NCI-H2227 treated with DMSO at 0.1 percent for 48 hours (cell line): ENCODE data around the gene CDHR1.

ENCODE experiments used
- DNase-seq: peaks from one replicate; lab custom pipeline; 2025; lab: John Stamatoyannopoulos, UW

The CDHR1 gene

DNA sequence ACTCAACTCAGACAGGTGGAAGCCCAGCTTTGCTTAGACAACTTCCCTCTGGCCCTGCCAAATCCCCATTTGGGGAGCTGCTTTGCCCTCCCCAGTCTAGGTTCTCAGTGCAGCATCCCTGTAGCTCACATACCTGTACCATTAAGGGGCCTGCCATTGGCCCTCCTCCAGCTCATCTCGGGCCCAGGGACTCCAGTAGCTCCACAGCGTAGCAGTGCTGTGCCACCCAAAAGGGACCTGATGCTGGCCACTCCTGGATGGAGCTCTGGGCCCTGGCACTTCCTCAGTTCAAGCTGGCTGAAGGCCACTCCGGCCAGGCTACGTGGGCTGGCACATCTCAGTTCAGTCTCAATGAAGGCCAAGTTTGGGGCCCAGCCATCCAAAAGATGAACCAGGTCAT, 39.6 kb downstream of the CDHR1 start:
- no peak for DNase-seq

DNA sequence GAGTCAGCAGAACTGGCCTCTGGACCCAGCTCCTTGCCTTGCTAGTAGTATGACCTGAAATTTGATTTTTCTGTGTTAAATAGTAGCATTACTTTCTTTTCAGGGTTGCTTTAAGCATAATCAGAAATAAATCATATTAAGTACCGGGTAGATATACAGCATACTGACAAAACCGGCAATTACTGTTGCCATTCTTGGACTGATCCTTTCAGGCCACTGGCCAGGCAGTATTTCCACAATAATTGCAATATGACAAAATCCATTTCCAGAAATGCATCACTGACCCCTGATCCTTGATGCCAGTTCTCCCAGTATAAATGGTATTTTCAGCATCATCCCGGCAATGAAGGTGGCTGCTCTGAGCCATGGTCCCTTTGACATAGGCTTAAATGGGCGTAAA, 40.1 kb downstream of the CDHR1 start:
- DNase-seq = peak; percentile 17

- no peak for DNase-seq
Observed at GRCh38 chr10:84235096-84235495, 40.8 kb downstream of the CDHR1 start.

GRCh38 chr10:84236807-84237198, 42.5 kb downstream of the CDHR1 start:
- no peak for DNase-seq

- DNase-seq = no peak
Observed at GRCh38 chr10:84237199-84238051, 43.1 kb downstream of the CDHR1 start.

DNA sequence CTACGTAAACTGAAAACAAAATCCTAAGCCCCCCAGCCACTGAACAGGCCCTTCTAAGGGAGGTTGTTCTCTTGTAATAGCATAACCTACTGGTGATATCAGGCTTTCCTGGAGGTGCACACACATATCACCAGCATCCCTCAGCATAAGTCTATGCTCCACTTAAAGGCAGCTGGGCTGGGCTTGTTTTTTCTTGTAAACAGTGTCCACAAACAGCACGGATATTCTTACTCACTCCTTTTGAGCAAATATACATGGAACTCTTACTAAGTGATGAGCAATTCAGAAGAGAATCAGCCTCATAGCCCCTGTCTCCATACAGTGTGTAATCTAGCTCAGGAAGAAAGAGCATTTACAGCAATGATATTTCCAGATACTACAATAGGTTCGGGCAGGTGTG, 44.6 kb downstream of the CDHR1 start:
- no peak for DNase-seq

DNA sequence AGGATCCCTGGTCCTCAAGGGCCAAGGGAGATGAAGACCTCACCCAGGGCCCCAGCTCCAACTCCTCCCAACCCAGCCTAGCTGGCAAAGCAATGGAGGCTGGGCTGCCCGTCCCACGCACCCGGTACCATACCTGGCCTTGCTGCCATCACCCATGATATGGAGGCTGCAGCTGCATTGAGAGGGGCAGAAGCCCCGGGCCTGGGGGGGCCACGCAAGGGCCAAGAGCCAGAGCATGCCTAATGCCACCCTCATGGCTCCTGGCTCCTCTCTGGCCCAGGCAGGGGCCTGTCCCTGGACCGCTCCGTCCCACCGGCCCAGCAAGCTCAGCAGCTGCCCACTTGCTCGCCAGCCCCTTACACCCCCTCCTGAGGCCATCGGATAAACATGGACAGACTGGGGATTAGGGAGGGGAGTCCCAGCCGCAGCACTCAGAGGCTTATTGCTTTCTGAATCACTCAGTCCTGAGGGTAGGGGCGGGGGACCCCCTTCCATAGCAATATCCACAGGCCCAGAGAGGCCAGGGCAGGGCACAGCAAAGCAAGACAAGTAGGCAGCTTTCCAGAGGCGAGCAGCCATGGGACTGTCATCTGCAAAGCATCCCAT, 47.0 kb downstream of the CDHR1 start, which contains the start of gene LRIT1:
TSS of gene LRIT1 (minus strand) at position 362 of the 606 bp plus-strand sequence. CDS start at position 255, 107 bp downstream.
- no peak for DNase-seq

DNA sequence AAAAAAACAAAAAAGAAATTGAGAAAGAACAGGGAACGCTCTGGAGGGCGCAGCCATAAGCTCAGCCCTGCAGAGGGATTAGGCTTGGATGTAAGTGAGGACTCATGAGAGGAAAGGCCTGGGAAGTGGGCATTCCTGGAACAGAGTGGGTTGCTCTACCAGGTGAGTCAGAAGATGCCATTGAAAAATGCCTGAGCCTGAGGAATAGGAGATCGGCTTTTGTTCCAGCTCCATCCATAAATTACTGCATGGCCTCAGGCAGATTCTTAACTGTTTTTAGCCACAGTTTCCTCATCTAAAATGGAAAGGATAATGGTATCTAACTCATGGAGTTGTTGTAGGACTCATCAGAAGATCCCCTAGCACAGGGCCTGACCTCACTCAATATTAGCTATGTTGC, 49.4 kb downstream of the CDHR1 start:
- DNase-seq = no peak

DNA sequence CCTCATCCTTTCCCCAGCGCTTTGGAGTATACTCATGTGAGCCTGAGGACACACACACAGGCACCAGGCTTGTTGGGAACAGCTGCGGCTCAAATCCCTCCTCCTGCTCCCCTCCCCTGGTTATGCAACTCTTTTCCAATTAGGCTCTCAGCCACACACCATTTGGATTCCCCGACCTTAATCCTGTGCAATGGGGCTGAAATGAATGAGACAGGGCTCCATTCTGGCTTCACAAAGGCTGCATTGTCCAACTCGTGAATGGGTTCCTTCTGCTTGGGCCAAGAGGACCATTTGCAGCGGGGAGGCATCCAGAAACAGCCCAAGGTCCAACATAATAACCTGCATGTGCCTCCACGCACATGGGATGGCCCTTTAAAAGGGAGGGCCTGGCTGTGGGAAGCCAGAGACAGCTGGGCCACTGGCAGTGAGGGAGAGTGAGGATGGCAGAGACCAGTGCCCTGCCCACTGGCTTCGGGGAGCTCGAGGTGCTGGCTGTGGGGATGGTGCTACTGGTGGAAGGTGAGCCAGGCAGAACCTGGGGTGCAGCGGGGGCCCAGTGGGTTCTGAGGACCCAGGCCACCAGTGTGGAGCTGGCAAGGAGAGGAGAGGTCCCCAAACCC, 50.4 kb downstream of the CDHR1 start, which contains the start of gene RGR:
TSS of gene RGR (plus strand) at position 403 of the 620 bp plus-strand sequence. CDS start at position 441, 38 bp downstream.
- no peak for DNase-seq

DNA sequence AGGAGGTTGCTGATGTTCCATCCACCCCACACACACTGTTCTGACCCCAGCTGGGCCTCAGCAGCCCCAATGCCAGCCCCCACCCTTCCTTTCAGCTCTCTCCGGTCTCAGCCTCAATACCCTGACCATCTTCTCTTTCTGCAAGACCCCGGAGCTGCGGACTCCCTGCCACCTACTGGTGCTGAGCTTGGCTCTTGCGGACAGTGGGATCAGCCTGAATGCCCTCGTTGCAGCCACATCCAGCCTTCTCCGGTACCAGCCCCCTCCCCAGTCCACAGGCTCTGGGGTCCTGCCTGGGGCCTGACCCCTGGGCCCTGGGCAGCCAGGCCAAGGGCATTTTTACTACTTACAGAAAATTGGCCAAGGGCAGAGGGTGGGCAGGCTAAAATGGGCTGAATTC, 53.2 kb downstream of the CDHR1 start:
- no peak for DNase-seq

- no peak for DNase-seq
Observed at GRCh38 chr10:84248794-84249193, 54.5 kb downstream of the CDHR1 start.

GRCh38 chr10:84254552-84255478, 60.5 kb downstream of the CDHR1 start:
- no peak for DNase-seq

DNA sequence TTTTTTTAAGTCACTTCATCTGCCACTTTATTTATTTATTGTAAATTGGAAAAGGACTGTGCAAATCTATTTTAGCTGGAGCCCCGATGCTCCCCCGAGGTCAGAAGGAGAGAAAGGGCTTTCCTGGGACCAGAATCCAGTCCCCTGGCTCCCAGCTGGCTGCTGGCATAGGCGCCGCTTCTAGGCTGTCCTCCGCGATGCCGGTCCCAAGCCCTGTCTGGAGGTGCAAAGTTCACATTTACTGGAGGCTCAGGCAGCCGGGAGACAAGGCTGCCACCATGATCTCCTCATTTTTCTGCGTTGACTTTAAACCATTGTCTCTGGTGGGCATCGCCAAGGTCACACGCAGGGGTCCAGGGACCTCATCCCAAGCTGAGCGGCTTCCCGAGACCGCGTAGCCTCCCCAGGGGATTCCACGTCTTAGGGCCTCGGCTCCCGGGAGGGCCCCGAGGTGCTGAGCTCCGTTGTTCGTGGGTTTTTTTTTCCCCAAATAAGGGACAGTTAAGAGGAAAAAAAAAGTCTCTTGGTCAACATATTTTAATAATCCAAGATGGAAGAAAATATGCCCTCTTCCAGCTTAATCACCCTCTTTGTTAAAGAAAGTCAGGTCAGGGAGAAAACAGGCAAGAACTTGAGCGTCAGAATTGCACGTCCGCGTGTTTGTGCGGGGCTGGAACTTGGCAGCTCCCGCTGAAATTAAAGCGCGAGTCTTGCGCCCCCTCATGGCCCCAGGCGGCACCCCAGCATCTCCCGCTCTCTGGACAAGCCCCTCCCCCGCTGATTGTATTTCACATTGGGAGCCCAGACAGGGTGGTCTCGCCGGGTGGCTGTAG, 62.4 kb downstream of the CDHR1 start:
- DNase-seq = no peak

DNA sequence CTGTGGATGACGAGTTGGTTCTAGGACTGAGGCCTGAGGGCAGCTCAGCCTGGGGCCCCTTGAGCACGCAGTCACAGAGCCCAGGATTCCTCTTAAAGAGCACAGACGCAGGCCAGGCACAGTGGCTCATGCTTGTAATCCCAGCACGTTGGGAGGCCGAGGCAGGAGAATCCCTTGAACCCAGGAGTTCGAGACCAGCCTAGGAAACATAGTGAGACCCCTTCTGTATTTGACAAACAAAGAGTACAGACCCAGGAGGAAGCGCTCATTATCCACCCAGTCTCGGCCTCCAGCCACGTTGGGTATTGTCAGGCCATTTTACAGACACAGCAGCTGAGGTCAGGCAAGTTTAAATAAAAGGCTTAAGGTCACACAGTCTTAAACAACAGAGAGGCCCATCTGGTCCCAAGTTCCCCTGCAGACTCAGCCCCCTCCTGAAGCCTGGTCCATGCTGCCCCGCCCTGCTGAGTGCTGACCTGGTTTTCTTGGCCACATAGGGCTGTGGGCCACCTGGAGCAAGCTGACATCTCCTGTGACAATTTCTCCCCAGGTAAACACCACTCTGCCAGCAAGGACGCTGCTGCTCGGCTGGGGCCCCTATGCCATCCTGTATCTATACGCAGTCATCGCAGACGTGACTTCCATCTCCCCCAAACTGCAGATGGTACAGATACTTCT, 63.1 kb downstream of the CDHR1 start:
- DNase-seq = no peak

DNA sequence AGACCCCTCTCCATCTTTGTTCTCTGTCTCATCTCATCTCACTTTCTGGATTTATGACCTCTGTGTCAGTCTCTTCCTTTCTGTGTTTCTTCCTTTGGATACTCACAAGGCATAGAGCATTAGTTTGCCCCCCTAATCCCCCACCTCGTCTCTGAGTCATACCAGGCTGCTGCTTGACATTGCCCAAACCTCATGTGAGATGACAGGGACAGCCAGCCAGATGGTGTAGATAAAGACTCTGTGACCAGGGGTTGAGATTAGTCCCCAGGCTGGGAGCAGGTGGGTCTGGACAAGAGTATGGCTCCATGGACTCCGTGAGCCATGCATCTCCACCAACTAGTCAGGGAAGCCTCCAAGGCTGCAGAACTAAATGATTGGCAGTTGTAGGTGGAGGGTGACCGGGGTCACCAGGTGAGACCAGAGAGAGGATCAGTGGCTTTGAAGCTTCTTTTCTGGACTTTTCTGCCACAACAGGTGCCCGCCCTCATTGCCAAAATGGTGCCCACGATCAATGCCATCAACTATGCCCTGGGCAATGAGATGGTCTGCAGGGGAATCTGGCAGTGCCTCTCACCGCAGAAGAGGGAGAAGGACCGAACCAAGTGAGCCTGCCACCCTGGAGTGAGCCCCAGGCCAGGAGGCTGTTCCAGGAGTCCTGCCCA, 63.8 kb downstream of the CDHR1 start:
- DNase-seq = no peak

- DNase-seq = no peak
Observed at GRCh38 chr10:84261236-84261915, 67.0 kb downstream of the CDHR1 start.

GRCh38 chr10:84262190-84262956, 68.0 kb downstream of the CDHR1 start:
- DNase-seq = no peak

DNA sequence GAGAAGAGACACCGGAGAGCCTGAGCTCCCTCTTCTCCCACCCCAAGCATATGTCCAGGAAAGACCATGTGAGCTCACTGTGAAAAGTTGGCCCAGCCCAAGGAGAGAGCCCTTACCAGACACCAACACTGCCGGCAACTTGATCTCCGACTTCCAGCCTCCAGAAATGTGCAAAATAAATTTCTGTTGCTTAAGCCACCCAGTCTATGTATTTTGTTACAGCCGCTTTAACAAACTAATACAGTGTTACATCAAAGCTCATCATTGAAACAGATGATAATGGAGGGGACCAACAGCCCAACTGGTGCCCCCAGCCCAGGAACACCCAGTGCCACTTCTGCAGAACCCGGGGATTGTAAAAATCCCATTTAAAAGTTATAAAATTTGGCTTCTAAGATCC, 69.4 kb downstream of the CDHR1 start:
- no peak for DNase-seq
